Measurements from ENCODE around the gene CSF2. TPM values are rescaled to one million over a fixed set of nuclear protein-coding genes. Genes with fewer than 3 reads are reported as not detected.

CSF2 gene
- total and polyA plus RNA-seq, 2 of the 4 experiments (the other 2 are of a cell fraction): 0.31 TPM; not detected in 1

GRCh38 chr5:132065351-132065937, 8.1 kb upstream of the CSF2 start (continued):
- no peak for TF ChIP-seq USF2 (IDR thresholded peaks at IDR 0.05; ENCODE audit: low read depth, low read length)

GRCh38 chr5:132065951-132066701, 7.5 kb upstream of the CSF2 start:
- no peaks in the 10 kb centered on the region for H3K27me3 ChIP-seq (ENCODE audit: control insufficient read depth, insufficient read depth, low read length)
- peaks cover 5% of the 10 kb centered on the region for H3K4me1 ChIP-seq (ENCODE audit: control insufficient read depth, insufficient read depth, low read length)
- peak overlapping the region; percentile 24; the same call in 1 of the 3 replicates for H2BK15ac ChIP-seq (ENCODE audit: low read depth, low read length)
- dilution Hi-C loops (cut with HindIII; ENCODE audit: low sequenced_read_pairs, unreplicated experiment): no loop called here
- H2BK20ac ChIP-seq (ENCODE audit: low read depth, low read length): peak overlapping the region; percentile 27; the same call in 1 of the 2 replicates
- H3K14ac ChIP-seq (replicated peaks; ENCODE audit: low read depth, low read length): no peak overlapping the region; the same call in 1 of the 2 replicates
- DNase-seq: no peak
- POLR2A ChIA-PET (ENCODE audit: unreplicated experiment): no interaction called here
- no peak for ATAC-seq (ENCODE audit: low read depth)
- peak overlapping the region; percentile 66 for H2AK9ac ChIP-seq (replicated peaks; ENCODE audit: low read depth, low read length, poor library complexity)
- H3K4ac ChIP-seq (ENCODE audit: low read depth, low read length): peak overlapping the region; percentile 76
- H2BK5ac ChIP-seq (ENCODE audit: low read depth, low read length, poor library complexity, severe bottlenecking): no peak overlapping the region
- H2AFZ ChIP-seq (replicated peaks; ENCODE audit: low read length, poor library complexity): peak overlapping the region; percentile 62
- no peak overlapping the region for H3K56ac ChIP-seq (ENCODE audit: extremely low read depth, insufficient read depth, low read length)
- WGBS, 2 experiments (ENCODE audit: extremely low coverage in 2 of 2, insufficient read length in 1 of 2): 90% methylated on average over 7 of the region's 13 CpGs; no CpG with 5 or more reads in 1 of the 2 experiments
- peak overlapping the region in 1 of 2 experiments; percentile 20; a peak in 1 of 4 replicates for H4K8ac ChIP-seq (ENCODE audit: low read depth in 2 of 2, low read length in 2 of 2)
- no peaks in the 10 kb centered on the region for H3K36me3 ChIP-seq (ENCODE audit: control insufficient read depth, insufficient read depth, low read length)
- H4K5ac ChIP-seq (ENCODE audit: low read depth, low read length): no peak overlapping the region
- no peak overlapping the region for H3K4me2 ChIP-seq (ENCODE audit: low read depth, low read length)
- peak overlapping the region; percentile 33; the same call in 1 of the 2 replicates for H4K91ac ChIP-seq (ENCODE audit: insufficient read depth, low read depth, low read length)
- no peak overlapping the region for H3K23ac ChIP-seq (ENCODE audit: low read depth, low read length)
- H3K79me1 ChIP-seq (ENCODE audit: low read depth in 1 of 2, low read length in 2 of 2): no peaks in the 10 kb centered on the region
- peak overlapping the region; percentile 56 for H2BK120ac ChIP-seq (ENCODE audit: low read depth, low read length)
- no peaks in the 10 kb centered on the region for H4K20me1 ChIP-seq (ENCODE audit: insufficient read depth, low read length)
- H3K9ac ChIP-seq (ENCODE audit: low read depth, low read length): no peak overlapping the region
- H3K9me1 ChIP-seq (ENCODE audit: insufficient read depth, low read length): peaks cover 5% of the 10 kb centered on the region; the same call in 1 of the 2 replicates
- H3K4me3 ChIP-seq (ENCODE audit: insufficient read depth, low read depth, low read length): no peak overlapping the region
- H3K27ac ChIP-seq (ENCODE audit: insufficient read depth, low read length): no peak overlapping the region
- in situ Hi-C loops (cut with MboI; ENCODE audit: low sequenced_read_pairs): loop anchor here (5.0 to 10.0 kb wide), 2 partner anchors 116 to 299 kb away; partner anchors contain the start of gene SLC22A5
- H2AK5ac ChIP-seq (ENCODE audit: low read depth, low read length): peak overlapping the region; percentile 60
- CTCF ChIA-PET: interaction anchor here (0.6 kb wide), 1 partner anchor 304 kb away, joined by 3 read pairs; no protein-coding TSS in a partner anchor
- BruUV-seq (replicated peaks): no TSS peak
- intact Hi-C loops (cut with micrococcal nuclease): loop anchor here (1.0 to 10.0 kb wide), 4 partner anchors 68 to 429 kb away; partner anchors contain the start of gene IRF1
- H3K9me3 ChIP-seq (ENCODE audit: control insufficient read depth, insufficient read depth, low read length): no peaks in the 10 kb centered on the region
- TF ChIP-seq POLR2A (IDR thresholded peaks at IDR 0.05; ENCODE audit: low read depth, low read length) (no peak), RAD21 (IDR thresholded peaks at IDR 0.05; ENCODE audit: low read length) (no peak), CHD1 (IDR thresholded peaks at IDR 0.05; ENCODE audit: low read depth, low read length) (no peak), RCOR1 (IDR thresholded peaks at IDR 0.05; ENCODE audit: insufficient replicate concordance, low read length) (no peak), FOS (IDR thresholded peaks at IDR 0.05; ENCODE audit: low read depth, low read length) (no peak), MXI1 (IDR thresholded peaks at IDR 0.05; ENCODE audit: borderline replicate concordance, low read depth, low read length) (no peak), NFE2L2 (IDR thresholded peaks at IDR 0.05; ENCODE audit: low read depth, low read length) (no peak), MAZ (IDR thresholded peaks at IDR 0.05; ENCODE audit: borderline replicate concordance, low read depth, low read length) (no peak), RFX5 (IDR thresholded peaks at IDR 0.05; ENCODE audit: low read depth, low read length) (no peak), CTCF (conservative IDR thresholded peaks at IDR 0.05; ENCODE audit: low read depth, low read length) (no peak), SMC3 (IDR thresholded peaks at IDR 0.05; ENCODE audit: low read depth, low read length) (no peak), BHLHE40 (IDR thresholded peaks at IDR 0.05; ENCODE audit: low read depth, low read length) (no peak)
- H3K18ac ChIP-seq (ENCODE audit: low read depth, low read length): no peak overlapping the region
